NCI-H82 treated with DMSO at 0.1 percent for 48 hours (cell line): ENCODE measurements around the gene PTOV1.

Experiments
- DNase-seq: peaks from one replicate; lab custom pipeline; 2025; ENCODE audit not compliant: unreplicated experiment; lab: John Stamatoyannopoulos, UW

PTOV1 gene

DNA sequence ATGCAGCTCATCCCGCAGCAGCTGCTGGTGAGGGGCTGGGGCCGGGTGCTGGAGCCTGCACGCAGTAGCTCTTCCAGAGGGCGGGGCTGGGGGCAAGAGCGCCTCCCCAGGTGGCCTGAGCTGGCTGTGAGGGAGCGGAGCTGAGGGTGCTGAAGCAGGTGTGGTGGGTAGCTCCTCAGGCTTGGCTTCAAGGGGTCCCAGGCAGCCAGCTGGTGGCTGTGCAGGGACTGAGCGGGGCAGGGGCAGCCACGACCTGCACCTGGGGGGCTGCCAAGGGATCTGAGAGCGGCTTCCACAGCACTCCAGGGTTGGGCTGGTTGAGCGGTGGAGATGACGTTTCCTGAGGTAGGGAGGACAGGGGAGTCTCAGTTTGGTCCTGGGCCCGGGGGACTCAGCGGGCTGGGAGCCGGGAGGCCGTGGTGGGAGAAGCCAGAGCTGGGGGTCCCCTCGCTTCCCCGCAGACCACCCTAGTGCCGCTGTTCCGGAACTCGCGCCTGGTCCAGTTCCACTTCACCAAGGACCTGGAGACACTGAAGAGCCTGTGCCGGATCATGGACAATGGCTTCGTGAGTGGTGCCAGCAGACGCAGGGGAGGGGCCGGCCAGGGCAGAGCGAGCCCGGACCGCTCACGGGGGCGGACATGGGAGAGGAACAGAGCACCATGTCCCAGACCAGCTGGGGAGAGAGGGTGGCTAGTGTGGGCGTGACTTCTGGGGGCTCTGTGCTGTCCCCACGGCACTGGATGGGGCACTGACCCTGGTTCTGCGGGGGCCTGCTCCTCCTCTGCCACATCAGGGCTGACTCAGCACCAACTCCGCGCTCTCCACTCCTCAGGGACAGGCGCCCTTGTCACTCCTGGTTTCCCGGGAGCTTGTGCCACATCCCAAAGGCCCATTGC, 7.4 kb downstream of the PTOV1 start:
- no peak for DNase-seq

- no peak for DNase-seq
Observed at GRCh38 chr19:49859682-49860335, 8.8 kb downstream of the PTOV1 start.

DNA sequence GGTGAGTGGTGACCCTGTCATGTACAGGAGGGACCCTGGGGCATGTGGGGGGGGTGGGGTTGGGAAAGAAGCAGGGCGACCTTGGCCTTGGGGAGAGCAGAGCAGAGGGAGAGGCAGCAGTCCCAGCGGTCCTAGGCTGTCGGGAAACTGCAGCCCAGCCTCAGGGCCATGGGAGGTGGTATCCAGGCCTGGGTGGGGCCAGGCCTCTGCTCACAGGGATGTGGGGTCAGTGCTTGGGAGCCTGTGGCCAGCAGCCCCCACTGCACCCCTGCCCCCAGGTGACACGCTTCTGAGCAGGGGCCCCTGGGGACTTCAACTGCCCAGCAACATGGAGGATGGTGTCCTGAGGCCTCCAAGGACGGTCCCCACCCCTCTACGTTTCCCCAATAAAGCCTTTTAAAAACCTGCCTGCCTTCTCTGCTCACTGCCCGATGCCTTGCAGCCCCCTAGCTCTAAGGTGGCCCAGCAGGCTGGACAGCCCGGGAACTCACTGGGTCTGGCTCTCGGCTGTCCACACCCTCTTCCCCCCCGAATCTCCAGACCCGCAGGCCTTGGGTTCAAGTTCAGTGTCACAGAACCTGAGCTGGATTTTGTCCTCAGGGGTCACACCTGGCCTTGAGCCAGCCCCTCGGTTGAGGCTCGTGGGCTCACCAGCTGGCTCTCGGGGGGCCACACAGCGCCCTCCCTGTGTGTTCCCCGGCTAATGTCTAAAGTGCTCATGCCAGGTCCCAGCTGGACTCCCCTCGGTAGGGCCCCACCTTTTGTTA, 9.6 kb downstream of the PTOV1 start:
- DNase-seq, result no peak

DNA sequence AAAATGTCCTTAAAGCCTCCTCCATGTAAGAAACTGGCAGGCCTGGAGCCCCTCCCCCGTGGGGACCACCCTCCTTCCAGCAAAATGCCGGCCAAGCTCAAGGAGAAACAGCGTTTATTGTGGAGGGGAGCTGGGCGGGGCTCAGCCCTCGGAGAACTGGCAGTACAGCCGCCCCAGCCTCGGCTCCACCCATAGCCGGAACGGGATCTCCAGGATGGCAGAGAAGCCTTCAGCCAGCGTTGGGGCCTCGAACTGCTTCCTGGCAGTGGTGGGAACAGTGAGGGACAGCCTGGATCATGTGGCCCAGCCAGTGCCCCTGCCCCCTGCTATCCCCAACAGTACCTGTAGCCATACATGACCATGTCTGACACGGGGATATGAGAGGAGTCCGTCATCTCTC, 10.1 kb downstream of the PTOV1 start:
- DNase-seq, result no peak

- DNase-seq, result no peak
Observed at GRCh38 chr19:49861541-49862378, 10.8 kb downstream of the PTOV1 start.

DNA sequence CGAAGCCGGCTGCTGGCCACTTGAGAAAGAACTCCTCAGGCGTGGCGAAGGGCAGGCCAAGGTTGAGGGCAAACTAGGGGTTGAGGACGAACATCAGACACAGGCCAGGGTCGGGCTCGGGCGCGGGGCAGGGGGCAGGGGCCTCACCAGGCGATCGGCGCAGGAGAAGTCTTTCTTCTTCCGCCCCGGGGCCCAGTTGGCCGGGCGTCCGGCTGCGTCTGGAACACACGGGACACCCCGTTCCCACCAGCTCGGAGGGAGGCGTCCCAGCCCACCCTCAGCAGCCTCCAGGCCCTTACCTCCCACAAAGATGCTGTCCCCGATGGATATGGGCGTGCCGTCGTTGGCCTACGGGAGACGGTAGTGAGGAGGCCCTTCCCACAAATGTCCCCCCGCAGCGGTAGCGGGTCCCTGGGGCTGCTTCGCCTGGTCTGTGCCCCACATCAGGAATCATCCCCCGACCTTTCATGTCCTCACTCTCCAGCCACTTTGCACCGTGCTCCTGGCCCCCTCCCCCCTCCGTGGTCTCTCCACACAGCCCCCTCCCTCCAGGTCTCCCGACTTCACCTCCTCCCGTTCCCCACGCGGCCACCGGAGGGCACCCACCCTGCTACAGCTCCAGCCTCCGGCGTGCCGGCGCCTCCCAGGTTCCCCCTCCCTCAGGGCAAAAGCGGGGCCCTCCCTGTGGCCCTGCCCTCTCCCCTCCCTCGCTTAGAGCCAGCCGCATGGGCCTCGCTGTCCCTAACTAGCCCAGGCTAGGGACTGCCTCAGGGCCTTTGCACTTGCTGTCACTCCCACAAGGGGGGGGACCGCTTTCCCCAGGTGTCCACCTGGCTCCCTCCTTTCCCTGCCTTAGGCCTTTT, 11.7 kb downstream of the PTOV1 start:
- DNase-seq, result no peak

GRCh38 chr19:49863254-49863934, 12.4 kb downstream of the PTOV1 start:
- DNase-seq, result no peak

- no peak for DNase-seq
Observed at GRCh38 chr19:49863935-49864320, 13.0 kb downstream of the PTOV1 start.

- DNase-seq, result no peak
Observed at GRCh38 chr19:49864890-49865289, 13.9 kb downstream of the PTOV1 start.

- peak; percentile 84 for DNase-seq
Observed at GRCh38 chr19:49866933-49867782, 16.2 kb downstream of the PTOV1 start, which contains the start of gene PNKP. TSS of gene PNKP (minus strand) at chr19:49867576. CDS start at chr19:49867204, 372 bp downstream.

DNA sequence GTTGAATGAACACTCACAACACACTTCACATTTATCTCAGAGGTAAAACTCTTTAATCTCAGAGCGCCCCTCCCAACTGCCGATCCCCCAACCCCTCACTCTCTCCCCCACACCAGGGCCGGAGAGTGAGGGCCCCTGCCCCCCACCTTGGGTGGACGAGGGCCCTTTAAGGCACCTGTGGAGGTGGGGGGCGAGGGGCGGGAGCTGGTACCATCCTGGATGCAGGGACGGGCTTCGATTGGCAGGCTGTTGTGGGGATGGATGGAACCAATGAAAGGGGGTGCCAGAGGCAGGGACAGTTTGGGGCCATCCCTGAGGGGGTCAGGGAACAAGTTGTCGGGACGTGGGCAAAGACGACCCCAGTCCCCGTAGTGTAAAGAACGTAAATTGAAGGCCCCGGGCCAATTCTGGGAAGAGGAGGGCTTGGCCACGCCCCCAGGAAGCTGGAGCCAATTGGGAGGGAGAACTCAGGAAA, 18.1 kb downstream of the PTOV1 start:
- no peak for DNase-seq

DNA sequence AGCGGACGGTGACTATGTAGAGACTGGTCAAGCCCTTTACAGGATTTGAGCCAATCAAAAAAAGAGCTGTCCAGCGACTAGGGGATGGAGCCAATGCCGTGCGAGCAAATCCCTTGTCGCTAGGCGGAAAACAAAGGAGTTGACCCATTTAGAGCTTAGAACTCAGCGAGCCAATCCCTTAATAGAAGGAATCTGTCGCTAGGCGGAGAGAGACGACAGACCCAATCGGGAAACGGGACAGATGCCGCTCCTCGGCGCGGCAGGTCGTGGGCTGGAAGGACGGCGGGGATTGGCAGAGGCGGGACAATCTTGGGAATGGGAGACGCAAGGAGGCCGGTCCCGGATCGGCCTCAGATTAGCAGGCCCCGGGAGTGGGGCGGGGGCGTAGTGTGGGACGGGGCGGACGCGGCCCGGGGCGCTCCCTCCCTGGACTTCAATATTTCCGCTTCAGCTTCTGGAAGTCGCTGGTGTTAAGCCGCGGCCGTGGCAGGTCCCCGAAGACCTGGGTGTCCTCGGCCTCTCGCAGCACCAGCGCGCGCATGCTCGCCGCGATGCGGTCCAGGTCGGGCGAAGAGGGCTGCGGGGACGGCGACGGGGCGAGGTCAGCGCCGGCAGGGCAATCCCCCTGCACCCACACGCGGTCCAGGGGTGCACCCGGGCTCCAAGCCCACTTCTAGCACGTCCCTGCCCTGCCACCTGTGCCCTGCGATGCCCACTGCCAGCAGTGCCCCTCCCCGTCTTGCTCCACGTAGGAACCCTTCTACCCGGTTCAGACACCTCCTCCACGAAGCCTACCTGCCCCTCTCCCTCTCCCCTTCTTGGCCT, 18.7 kb downstream of the PTOV1 start:
- DNase-seq, result peak; percentile 100

- no peak for DNase-seq
Observed at GRCh38 chr19:49870309-49870901, 19.4 kb downstream of the PTOV1 start.

GRCh38 chr19:49871349-49871985, 20.5 kb downstream of the PTOV1 start:
- DNase-seq, result no peak

DNA sequence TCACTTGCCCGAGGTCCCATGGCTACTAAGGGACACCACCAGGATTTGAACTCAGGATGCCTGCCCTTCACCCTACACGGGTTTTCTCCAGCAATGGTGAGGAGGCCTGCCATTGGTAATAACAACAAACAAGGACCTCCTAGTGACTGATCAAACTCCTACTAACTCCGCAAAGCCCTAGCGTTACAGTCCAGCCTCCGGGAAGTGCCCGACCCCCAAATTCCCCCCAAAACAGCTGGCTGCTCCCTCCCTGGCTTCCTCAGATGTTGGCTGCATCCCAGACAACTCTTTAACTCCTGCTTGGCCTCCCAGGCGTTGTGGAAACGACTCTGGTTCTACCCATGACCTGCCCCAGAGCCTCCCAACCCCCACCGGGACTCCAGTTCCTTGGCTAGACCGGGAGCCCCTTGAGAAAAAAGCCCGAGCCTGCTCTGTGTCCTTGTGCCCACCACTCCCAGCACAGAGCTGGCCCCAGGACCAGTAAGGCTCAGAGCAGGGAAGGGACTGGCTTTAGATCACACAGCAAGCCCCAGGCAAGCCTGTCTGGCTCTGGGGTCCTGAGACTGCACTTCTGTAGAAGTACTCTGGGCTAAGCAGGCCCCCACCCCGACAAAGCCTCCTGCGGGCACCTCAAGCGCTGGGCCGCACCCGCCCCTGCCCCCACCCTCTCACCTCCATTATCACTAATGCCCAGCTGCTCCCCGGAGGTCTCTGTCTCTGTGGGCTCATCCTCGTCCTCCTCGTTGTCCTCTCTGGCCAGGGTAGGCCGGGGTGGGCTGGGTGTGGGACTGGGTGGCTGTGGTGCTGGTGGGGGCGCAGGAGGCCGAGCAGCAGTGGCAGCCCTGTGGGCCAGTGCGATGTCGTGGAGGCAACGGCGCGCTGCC, 21.5 kb downstream of the PTOV1 start:
- DNase-seq, result no peak
